ENCODE data around the gene METRNL. TPM values are rescaled to one million over a fixed set of nuclear protein-coding genes. Genes with fewer than 3 reads are reported as not detected.

METRNL gene
- total RNA-seq, 1 experiment from 2014 or later = 58.7 TPM

DNA sequence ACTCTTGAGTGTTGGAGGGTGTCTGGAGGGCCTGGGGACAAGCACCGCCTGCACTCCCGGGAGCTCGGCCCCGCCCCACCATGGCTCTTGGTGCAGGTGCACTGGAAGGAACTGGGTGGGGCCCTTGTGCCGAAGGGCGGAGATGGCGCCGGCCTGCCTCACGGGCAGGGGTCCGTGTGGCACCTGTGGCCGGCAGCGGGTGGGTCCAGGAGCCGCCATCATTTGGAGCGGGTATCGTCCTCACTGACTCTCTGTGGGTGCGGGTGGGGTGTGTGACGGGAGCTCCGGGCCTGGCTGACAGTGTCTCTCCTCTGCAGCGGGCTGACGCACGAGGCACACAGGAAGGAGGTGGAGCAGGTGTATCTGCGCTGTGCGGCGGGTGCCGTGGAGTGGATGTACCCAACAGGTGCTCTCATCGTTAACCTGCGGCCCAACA, 5.2 kb downstream of the METRNL start:
- BruUV-seq (replicated peaks) = no TSS peak
- Histone ChIP-seq H3K27ac (ENCODE audit: low read depth, low read length) (no peak overlapping the region), H3K9me3 (ENCODE audit: control insufficient read depth in 1 of 2, insufficient read depth in 1 of 2, low read depth in 1 of 2, low read length in 2 of 2) (no peaks in the 10 kb centered on the region), H3K4me1 (ENCODE audit: control insufficient read depth in 1 of 2, insufficient read depth in 2 of 2, low read length in 2 of 2) (peaks cover 29 to 37% of the 10 kb centered on the region in 2 experiments), H3K9me2 (ENCODE audit: insufficient read depth) (no peaks in the 10 kb centered on the region), H3K9ac (ENCODE audit: low read length) (no peak overlapping the region), H3K36me3 (ENCODE audit: control insufficient read depth in 1 of 2, insufficient read depth in 2 of 2, low read length in 2 of 2) (peaks cover 9 to 16% of the 10 kb centered on the region in 2 experiments; a peak in 3 of 4 replicates), H3K4me2 (ENCODE audit: low read length) (no peak overlapping the region), H2AFZ (ENCODE audit: low read depth, low read length, poor library complexity, severe bottlenecking) (no peak overlapping the region), H4K20me1 (ENCODE audit: insufficient read depth) (peaks cover 11% of the 10 kb centered on the region; the same call in 1 of the 2 replicates), H3K4me3 (replicated peaks in 1 of 2; ENCODE audit: low read depth in 1 of 2, low read length in 2 of 2) (no peak overlapping the region), H3K27me3 (ENCODE audit: insufficient read depth, low read length) (no peaks in the 10 kb centered on the region), H3K79me2 (ENCODE audit: insufficient read depth, low read length) (peaks cover 88% of the 10 kb centered on the region)
- ChIA-PET POLR2A (no interaction called here), RAD21 (ENCODE audit: low non-redundant PET in 1 of 2, low total read pairs in 2 of 2, uncharacterized antibody in 2 of 2, unreplicated experiment in 2 of 2) (no interaction called here), CTCF (no interaction called here)
- ATAC-seq (no peak), DNase-seq (ENCODE audit: low read depth, low spot score) (no peak)
- TF ChIP-seq EZH2 (IDR thresholded peaks at IDR 0.05) (no peak), RAD21 (IDR thresholded peaks at IDR 0.05; ENCODE audit: low read depth) (no peak), POLR2AphosphoS5 (IDR thresholded peaks at IDR 0.05; ENCODE audit: low read depth, low read length) (no peak), ZFX (IDR thresholded peaks at IDR 0.05) (no peak), SRF (IDR thresholded peaks at IDR 0.05; ENCODE audit: low read depth) (no peak), YY1 (IDR thresholded peaks at IDR 0.05; ENCODE audit: extremely low read depth, insufficient replicate concordance, low read depth, low read length) (no peak), JUND (IDR thresholded peaks at IDR 0.05) (no peak), SP1 (IDR thresholded peaks at IDR 0.05; ENCODE audit: low read depth) (no peak), EGR1 (IDR thresholded peaks at IDR 0.05; ENCODE audit: low read depth) (no peak), TCF7L2 (IDR thresholded peaks at IDR 0.05; ENCODE audit: borderline replicate concordance, extremely low read depth, insufficient read depth, insufficient read length) (no peak), ELF1 (IDR thresholded peaks at IDR 0.05; ENCODE audit: borderline replicate concordance, low read depth) (no peak)
- TF ChIP-seq, protein P1, sequence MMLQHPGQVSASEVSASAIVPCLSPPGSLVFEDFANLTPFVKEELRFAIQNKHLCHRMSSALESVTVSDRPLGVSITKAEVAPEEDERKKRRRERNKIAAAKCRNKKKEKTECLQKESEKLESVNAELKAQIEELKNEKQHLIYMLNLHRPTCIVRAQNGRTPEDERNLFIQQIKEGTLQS (IDR thresholded peaks at IDR 0.05) = no peak
- TF ChIP-seq, protein P2, sequence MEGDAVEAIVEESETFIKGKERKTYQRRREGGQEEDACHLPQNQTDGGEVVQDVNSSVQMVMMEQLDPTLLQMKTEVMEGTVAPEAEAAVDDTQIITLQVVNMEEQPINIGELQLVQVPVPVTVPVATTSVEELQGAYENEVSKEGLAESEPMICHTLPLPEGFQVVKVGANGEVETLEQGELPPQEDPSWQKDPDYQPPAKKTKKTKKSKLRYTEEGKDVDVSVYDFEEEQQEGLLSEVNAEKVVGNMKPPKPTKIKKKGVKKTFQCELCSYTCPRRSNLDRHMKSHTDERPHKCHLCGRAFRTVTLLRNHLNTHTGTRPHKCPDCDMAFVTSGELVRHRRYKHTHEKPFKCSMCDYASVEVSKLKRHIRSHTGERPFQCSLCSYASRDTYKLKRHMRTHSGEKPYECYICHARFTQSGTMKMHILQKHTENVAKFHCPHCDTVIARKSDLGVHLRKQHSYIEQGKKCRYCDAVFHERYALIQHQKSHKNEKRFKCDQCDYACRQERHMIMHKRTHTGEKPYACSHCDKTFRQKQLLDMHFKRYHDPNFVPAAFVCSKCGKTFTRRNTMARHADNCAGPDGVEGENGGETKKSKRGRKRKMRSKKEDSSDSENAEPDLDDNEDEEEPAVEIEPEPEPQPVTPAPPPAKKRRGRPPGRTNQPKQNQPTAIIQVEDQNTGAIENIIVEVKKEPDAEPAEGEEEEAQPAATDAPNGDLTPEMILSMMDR (IDR thresholded peaks at IDR 0.05 in 2 of 3, conservative IDR thresholded peaks at IDR 0.05 in 1 of 3; ENCODE audit: borderline replicate concordance in 1 of 3, insufficient read depth in 1 of 3, low read depth in 2 of 3, low read length in 2 of 3) = no peak
- TF ChIP-seq, protein P3, sequence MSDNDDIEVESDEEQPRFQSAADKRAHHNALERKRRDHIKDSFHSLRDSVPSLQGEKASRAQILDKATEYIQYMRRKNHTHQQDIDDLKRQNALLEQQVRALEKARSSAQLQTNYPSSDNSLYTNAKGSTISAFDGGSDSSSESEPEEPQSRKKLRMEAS (IDR thresholded peaks at IDR 0.05) = no peak
- intact Hi-C loops (cut with micrococcal nuclease) = no loop called here
